Spleen (tissue), 11 donors: Measurements from ENCODE around the gene ALK. TPM values are rescaled to one million over a fixed set of nuclear protein-coding genes. Genes with fewer than 3 reads are reported as not detected.

Experiments used
- DNase-seq: peaks from one replicate; pipeline ENCODE4 v3.0.0-alpha.2; 2020
- H3K27ac ChIP-seq, 8 donors: fragments of 200-600 bp; sonication (generic) in 7 of 8; 1 replicate in 4 of 8; 2 replicates in 4 of 8; pipeline versions ENCODE4 v1.5.0 to v1.8.0; 2016 to 2021; ENCODE audit warnings: inconsistent platforms in 4 of 8, mild to moderate bottlenecking in 4 of 8, moderate library complexity in 1 of 8
- H3K27me3 ChIP-seq, 7 donors: fragments of 200-600 bp; sonication (generic) in 6 of 7; replicated peaks in 1 of 7; 1 replicate in 4 of 7; 2 replicates in 3 of 7; pipeline versions ENCODE4 v1.5.0 to v1.8.0; 2016 to 2021; ENCODE audit warnings: inconsistent platforms in 3 of 7, mild to moderate bottlenecking in 1 of 7
- H3K36me3 ChIP-seq, 6 donors: fragments of 200-600 bp; sonication (generic) in 5 of 6; 1 replicate in 4 of 6; 2 replicates in 2 of 6; pipeline versions ENCODE4 v1.5.0 to v1.8.0; 2016 to 2021; ENCODE audit warnings: inconsistent platforms in 2 of 6
- H3K4me1 ChIP-seq, 6 donors: fragments of 200-600 bp; sonication (generic) in 5 of 6; 1 replicate in 3 of 6; 2 replicates in 3 of 6; pipeline versions ENCODE4 v1.5.0 to v1.8.0; 2016 to 2021; ENCODE audit warnings: inconsistent platforms in 3 of 6
- H3K4me3 ChIP-seq, 8 donors: fragments of 200-600 bp; sonication (generic) in 7 of 8; 1 replicate in 4 of 8; 2 replicates in 4 of 8; pipeline versions ENCODE4 v1.5.0 to v1.8.0; 2016 to 2021; ENCODE audit warnings: inconsistent platforms in 4 of 8, mild to moderate bottlenecking in 4 of 8, moderate library complexity in 2 of 8
- H3K9me3 ChIP-seq, 8 donors: fragments of 200-600 bp; sonication (generic) in 7 of 8; 1 replicate in 4 of 8; 2 replicates in 4 of 8; pipeline versions ENCODE4 v1.5.0 to v1.8.0; 2016 to 2021; ENCODE audit warnings: inconsistent platforms in 4 of 8
- POLR2A ChIP-seq, 3 donors: fragments of 450-650 bp; IDR thresholded peaks; one replicate each; pipeline ENCODE4 v1.5.1; 2017; ENCODE audit warnings: antibody characterized with exemption in 3 of 3, mild to moderate bottlenecking in 1 of 3
- POLR2AphosphoS5 ChIP-seq, 3 donors: sonication (generic); formaldehyde crosslinking; IDR thresholded peaks; one replicate each; pipeline ENCODE4 v1.5.1; 2017; ENCODE audit warnings: antibody characterized with exemption in 3 of 3
- WGBS, 5 donors: extraction: QIAGEN DNeasy Blood & Tissue Kit in 3 of 5; methylation state at CpG; one replicate each; pipeline versions ENCODE4 v1.1.5 to v1.1.7; 2013 to 2018; 5-methylcytosine and 5-hydroxymethylcytosine counted together
- intact Hi-C: fragments of 100-400 bp; cut with DNase I; formaldehyde crosslinking; loops from one replicate; pipeline ENCODE4 v1.15.0; 2023; ENCODE audit warnings: low total_unique reads
- polyA plus RNA-seq, 3 donors: library from polyadenylated mRNA; stranded (reverse); fragments of 200-250 nt; gene quantifications; one replicate each; pipeline ENCODE4 v1.2.1, GENCODE V29; 2013
- total RNA-seq, 7 donors: library from RNA; depleted of rRNA in 3 of 7; stranded (reverse); fragments of >200 nt in 3 of 7; fragmentation: NEBNext Ultra II Directional in 4 of 7; extraction: Animal tissue kit (Norgen Biotek cat#: 25700) in 4 of 7; gene quantifications; one replicate each; pipeline versions ENCODE4 v1.1.0 to v1.2.1, GENCODE V29; 2016 to 2021
- TF ChIP-seq, protein P1 (sequence below), 11 experiments: fragments of 200-600 bp in 7 of 11; fragments of 450-650 bp in 4 of 11; sonication (generic) in 4 of 11; IDR thresholded peaks in 8 of 11; conservative IDR thresholded peaks in 3 of 11; 1 replicate in 7 of 11; 2 replicates in 4 of 11; pipeline versions ENCODE4 v1.4.0 to v1.8.0; 2016 to 2021; ENCODE audit warnings: antibody characterized with exemption in 11 of 11, inconsistent platforms in 4 of 11, mild to moderate bottlenecking in 1 of 11
- donor health status: healthy with polysubstance abuse.
- donor health status: DM: no; HTN: no; CAD: no; lungs with moderate emphysema.
- donor health status: DM: no; HTN: no; CAD: no.
- donor health status: Bipolar disorder and iron deficiency.
- donor health status: healthy.
- donor health status: DM: no; HTN: no; CAD: no.
- donor health status: DM: yes; HTN: yes; CAD: no.

Gene ALK
- total and polyA plus RNA-seq, 10 donors = 0.03 to 0.28 (median 0.06) TPM; not detected in 7

- WGBS, 5 donors = 61 to 71% (median 70%) methylated on average over 4 of the region's 4 CpGs
- TF ChIP-seq POLR2A (IDR thresholded peaks at IDR 0.05) = no peak
- intact Hi-C loops = no loop called here
- no peak for DNase-seq
- H3K4me3 ChIP-seq = no peak overlapping the region
- no peaks in the 10 kb centered on the region for H3K36me3 ChIP-seq
- no peak overlapping the region for H3K27ac ChIP-seq
- no peaks in the 10 kb centered on the region for H3K9me3 ChIP-seq
- H3K4me1 ChIP-seq = no peaks in the 10 kb centered on the region
- peaks cover 0 to 49% (median 6%) of the 10 kb centered on the region in 7 donors for H3K27me3 ChIP-seq
Measured at GRCh38 chr2:29962922-29963321, 41.5 kb upstream of the ALK start.

DNA sequence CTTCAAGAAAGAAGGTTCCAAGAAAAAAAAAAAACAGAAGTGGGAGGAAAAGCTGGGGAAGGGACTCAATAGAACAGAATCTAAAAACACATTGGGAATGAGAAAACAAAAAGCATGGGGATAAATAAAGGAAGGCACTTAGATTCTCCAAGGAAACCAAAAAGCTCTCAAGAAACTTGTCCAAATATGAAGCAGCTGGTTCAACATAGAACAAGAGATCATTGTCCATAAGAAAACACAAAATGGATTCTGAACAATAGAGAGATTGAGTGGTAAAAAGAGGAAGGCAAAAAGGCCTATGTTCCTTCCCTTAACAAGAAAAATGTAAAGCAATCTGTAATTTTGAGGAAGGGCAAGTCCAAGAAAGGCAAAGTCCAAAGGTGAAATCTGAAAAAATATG lies 32.9 kb upstream of the ALK start:
- Histone ChIP-seq H3K4me1 (no peaks in the 10 kb centered on the region), H3K27me3 (peaks cover 0 to 7% (median 0%) of the 10 kb centered on the region in 7 donors), H3K27ac (no peak overlapping the region), H3K9me3 (no peaks in the 10 kb centered on the region), H3K4me3 (no peak overlapping the region), H3K36me3 (no peaks in the 10 kb centered on the region)
- intact Hi-C loops = no loop called here
- no peak for TF ChIP-seq POLR2AphosphoS5 (IDR thresholded peaks at IDR 0.05)
- TF ChIP-seq, protein P1, sequence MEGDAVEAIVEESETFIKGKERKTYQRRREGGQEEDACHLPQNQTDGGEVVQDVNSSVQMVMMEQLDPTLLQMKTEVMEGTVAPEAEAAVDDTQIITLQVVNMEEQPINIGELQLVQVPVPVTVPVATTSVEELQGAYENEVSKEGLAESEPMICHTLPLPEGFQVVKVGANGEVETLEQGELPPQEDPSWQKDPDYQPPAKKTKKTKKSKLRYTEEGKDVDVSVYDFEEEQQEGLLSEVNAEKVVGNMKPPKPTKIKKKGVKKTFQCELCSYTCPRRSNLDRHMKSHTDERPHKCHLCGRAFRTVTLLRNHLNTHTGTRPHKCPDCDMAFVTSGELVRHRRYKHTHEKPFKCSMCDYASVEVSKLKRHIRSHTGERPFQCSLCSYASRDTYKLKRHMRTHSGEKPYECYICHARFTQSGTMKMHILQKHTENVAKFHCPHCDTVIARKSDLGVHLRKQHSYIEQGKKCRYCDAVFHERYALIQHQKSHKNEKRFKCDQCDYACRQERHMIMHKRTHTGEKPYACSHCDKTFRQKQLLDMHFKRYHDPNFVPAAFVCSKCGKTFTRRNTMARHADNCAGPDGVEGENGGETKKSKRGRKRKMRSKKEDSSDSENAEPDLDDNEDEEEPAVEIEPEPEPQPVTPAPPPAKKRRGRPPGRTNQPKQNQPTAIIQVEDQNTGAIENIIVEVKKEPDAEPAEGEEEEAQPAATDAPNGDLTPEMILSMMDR (IDR thresholded peaks at IDR 0.05 in 8 of 11, conservative IDR thresholded peaks at IDR 0.05 in 3 of 11) = no peak
- no peak for TF ChIP-seq POLR2A (IDR thresholded peaks at IDR 0.05)
- no peak for DNase-seq

DNA sequence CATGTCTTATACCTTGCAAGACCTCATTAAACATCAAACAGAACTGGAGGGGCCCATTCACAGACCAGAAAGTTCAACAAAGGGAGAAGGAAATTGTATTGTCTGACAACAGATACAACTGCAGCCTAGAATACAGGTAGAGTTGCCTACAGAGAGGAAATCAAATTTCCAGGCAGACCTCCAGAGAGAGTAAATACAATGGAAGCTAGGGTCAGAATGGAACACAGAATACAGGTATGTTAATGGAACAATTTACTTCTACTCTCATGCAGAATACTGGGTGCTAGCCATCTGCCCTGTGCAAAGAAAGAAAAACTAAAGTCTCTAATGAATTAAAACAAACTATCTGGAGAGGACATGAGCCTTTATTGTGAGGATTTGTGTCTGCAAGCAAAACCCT lies 31.6 kb upstream of the ALK start:
- H3K27ac ChIP-seq = no peak overlapping the region
- intact Hi-C loops = no loop called here
- no peaks in the 10 kb centered on the region for H3K4me1 ChIP-seq
- no peak overlapping the region for H3K4me3 ChIP-seq
- H3K9me3 ChIP-seq = no peaks in the 10 kb centered on the region
- H3K27me3 ChIP-seq = peaks cover 0 to 7% (median 0%) of the 10 kb centered on the region in 7 donors
- TF ChIP-seq POLR2A (IDR thresholded peaks at IDR 0.05) (no peak), POLR2AphosphoS5 (IDR thresholded peaks at IDR 0.05) (no peak)
- TF ChIP-seq, protein P1 (IDR thresholded peaks at IDR 0.05 in 8 of 11, conservative IDR thresholded peaks at IDR 0.05 in 3 of 11) = no peak
- DNase-seq = no peak
- no peaks in the 10 kb centered on the region for H3K36me3 ChIP-seq

DNA sequence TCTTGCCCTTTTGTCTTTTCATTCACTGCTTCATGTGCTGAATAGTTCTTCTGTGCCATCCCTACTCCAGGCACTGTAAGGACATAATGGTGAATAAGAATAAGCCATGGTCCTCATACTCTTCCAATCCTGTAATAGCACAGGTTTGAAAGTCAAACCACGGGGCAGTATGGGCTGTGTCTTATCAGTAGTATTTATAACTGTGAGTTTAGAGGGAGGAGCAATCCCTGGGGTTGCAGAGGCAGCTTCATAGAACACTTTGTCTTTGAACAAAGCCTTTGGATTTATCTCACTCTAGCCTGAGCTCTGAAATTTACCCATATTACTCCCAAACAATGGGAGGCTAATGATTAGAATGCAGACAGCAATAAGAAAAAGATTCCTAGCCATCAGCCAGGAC lies 30.2 kb upstream of the ALK start:
- DNase-seq = no peak
- Histone ChIP-seq H3K27me3 (peaks cover 0 to 12% (median 0%) of the 10 kb centered on the region in 7 donors), H3K9me3 (no peaks in the 10 kb centered on the region), H3K4me1 (no peaks in the 10 kb centered on the region), H3K27ac (no peak overlapping the region), H3K4me3 (no peak overlapping the region), H3K36me3 (no peaks in the 10 kb centered on the region)
- intact Hi-C loops = no loop called here
- WGBS, 5 donors = 38 to 64% (median 40%) methylated on average over 1 of the region's 1 CpG
- TF ChIP-seq POLR2AphosphoS5 (IDR thresholded peaks at IDR 0.05) = no peak
- TF ChIP-seq POLR2A (IDR thresholded peaks at IDR 0.05) = no peak
- TF ChIP-seq, protein P1 (IDR thresholded peaks at IDR 0.05 in 8 of 11, conservative IDR thresholded peaks at IDR 0.05 in 3 of 11) = no peak

DNA sequence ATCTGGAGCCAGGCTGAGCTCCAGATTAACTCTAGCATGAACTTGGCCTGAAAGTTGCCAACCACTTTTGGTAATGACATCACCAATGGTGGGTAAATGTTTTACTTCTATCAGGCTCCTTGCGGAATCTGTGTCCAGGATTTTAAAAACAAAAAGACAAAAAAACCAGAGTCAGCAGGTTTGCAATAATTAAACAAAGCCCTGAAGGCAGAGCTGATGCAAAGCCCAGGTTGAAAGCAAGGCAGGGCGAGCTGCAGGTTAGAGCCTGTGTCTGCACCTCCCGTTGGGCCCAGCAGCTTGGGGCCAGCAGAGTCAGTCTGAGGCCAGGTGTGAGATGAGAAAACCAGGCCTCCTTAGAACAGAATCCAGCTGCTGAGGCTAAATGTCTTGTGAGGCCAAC lies 29.1 kb upstream of the ALK start:
- intact Hi-C loops = no loop called here
- TF ChIP-seq POLR2AphosphoS5 (IDR thresholded peaks at IDR 0.05) = no peak
- TF ChIP-seq, protein P1 (IDR thresholded peaks at IDR 0.05 in 8 of 11, conservative IDR thresholded peaks at IDR 0.05 in 3 of 11) = no peak
- TF ChIP-seq POLR2A (IDR thresholded peaks at IDR 0.05) = no peak
- H3K27me3 ChIP-seq = peaks cover 0 to 18% (median 0%) of the 10 kb centered on the region in 7 donors
- no peaks in the 10 kb centered on the region for H3K4me1 ChIP-seq
- DNase-seq = no peak
- H3K4me3 ChIP-seq = no peak overlapping the region
- H3K27ac ChIP-seq = no peak overlapping the region
- peaks cover 0 to 2% (median 0%) of the 10 kb centered on the region in 8 donors for H3K9me3 ChIP-seq
- no peaks in the 10 kb centered on the region for H3K36me3 ChIP-seq
- 74 to 91% (median 84%) methylated on average over 3 of the region's 3 CpGs for WGBS, 5 donors
